G401.6 (cell line): Measurements from ENCODE around the gene TRIM16.
"Not testable (repeated sequence)": the region's sequence is repeated elsewhere in the genome, so short reads cannot be mapped to it uniquely, and the experiment has no call there.

ENCODE experiments used
- FAIRE-seq: peaks from 2 replicates; lab custom pipeline; 2012; peaks lifted over from hg19 to GRCh38; lab: Jason Lieb, UNC

The TRIM16 gene

GRCh38 chr17:15615850-15616249 is 68.3 kb downstream of the TRIM16 start:
- not testable (repeated sequence) for FAIRE-seq

- not testable (repeated sequence) for FAIRE-seq
These were observed 71.0 kb downstream of the TRIM16 start for GRCh38 chr17:15613111-15613510.

GRCh38 chr17:15592960-15593359 is 91.2 kb downstream of the TRIM16 start:
- not testable (repeated sequence) for FAIRE-seq

GRCh38 chr17:15591986-15592385 is 92.1 kb downstream of the TRIM16 start:
- FAIRE-seq = not testable (repeated sequence)

- FAIRE-seq = not testable (repeated sequence)
These were observed 93.3 kb downstream of the TRIM16 start for GRCh38 chr17:15590844-15591243.

- not testable (repeated sequence) for FAIRE-seq
These were observed 94.3 kb downstream of the TRIM16 start for GRCh38 chr17:15589544-15590536.

GRCh38 chr17:15588017-15588416 is 96.1 kb downstream of the TRIM16 start:
- not testable (repeated sequence) for FAIRE-seq

GRCh38 chr17:15583313-15583712 is 100.8 kb downstream of the TRIM16 start:
- not testable (repeated sequence) for FAIRE-seq

GRCh38 chr17:15581462-15581861 is 102.6 kb downstream of the TRIM16 start:
- not testable (repeated sequence) for FAIRE-seq
